GM18861 (cell line): ENCODE measurements around the gene CLPTM1L.

Experiments used
- ATAC-seq: cut with Tn5 transposase; IDR thresholded peaks from one replicate; pipeline ENCODE4 v1.9.1; 2021; ENCODE audit not compliant: unreplicated experiment

Gene CLPTM1L

DNA sequence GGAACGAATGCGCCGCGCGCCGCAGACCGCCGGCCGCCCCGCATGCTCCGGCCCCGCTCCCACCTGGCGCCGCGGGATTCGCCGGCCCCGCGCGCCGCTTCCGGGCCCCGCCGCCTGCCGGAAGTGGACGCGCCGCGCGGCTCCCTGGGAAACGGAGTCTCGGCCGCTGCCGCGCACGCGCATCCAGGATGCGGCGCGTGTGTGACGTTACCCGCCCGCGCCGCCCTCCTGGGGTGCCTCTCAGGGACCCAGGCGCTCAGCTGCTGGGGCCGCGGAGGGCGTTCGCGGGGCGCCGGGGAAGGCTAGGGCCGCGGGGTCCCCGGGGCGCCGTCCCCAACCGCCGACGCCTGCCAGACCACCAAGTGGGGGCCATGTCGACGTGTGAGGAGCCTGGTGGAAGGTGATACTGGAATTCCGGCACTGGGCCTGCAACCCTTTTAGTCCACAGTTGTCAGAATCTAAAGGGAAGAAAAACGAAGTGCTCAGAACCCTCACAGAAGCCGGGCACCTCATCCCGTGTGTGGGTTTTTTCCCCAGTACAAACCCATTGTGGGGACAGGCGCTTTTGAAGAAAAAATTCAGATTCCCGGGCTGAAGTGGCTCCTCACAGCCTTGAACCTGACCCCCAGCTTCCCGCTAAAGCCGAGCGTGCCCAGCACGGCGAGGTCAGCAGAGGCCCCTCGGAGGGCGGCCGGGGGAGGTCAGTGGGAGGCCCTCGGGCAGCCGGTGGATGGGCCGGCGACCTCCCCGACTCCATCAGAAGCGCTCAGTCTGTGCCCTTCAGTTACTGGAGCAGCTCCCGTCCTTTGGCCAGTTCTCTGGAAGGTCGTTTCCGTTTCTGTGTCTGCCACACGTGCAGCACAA is at the start of gene CLPTM1L:
Gene CLPTM1L, minus strand, starts transcription at position 125 of the 864 bp plus-strand sequence. CDS start 258 bp downstream, outside the sequence.
- peak; percentile 77 for ATAC-seq

- no peak for ATAC-seq
These were observed 48.9 kb upstream of the CLPTM1L start for GRCh38 chr5:1393571-1394501.

DNA sequence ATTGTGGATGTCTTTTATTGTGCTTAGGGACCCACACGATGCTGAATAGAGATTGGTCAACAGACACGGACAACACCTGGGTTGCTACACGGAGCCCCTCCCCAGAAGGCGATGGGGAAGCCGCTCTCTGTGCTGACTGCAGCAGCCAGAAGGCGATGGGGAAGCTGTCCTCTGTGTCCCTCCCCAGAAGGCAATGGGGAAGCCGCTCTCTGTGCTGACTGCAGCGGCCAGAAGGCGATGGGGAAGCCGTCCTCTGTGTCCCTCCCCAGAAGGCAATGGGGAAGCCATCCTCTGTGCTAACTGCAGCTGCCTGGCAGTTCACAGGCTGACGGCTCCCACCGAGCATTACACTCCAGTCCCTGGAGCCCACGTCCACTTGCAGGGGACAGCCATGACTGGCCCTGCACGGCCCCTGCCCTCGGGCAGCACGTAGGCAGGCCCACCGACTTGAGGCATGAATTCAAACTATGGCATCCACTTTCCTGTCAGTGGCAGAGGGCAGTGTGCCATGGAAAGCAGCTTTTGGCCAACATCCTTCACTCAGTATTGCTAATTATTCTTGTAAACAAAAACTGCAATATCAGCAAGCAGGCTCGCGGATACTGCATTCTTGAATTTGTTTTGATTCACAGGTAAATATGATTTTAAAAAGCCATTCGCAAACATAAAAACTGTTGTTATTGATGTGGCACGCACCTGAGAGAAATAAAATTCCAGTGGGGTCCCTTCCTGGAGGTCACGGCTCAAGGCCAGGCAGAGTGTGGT is 48.1 kb upstream of the CLPTM1L start:
- ATAC-seq, result no peak

GRCh38 chr5:1392261-1392660 is 47.4 kb upstream of the CLPTM1L start:
- no peak for ATAC-seq

GRCh38 chr5:1391691-1392090 is 46.8 kb upstream of the CLPTM1L start:
- no peak for ATAC-seq

- no peak for ATAC-seq
These were observed 46.1 kb upstream of the CLPTM1L start for GRCh38 chr5:1390861-1391600.

DNA sequence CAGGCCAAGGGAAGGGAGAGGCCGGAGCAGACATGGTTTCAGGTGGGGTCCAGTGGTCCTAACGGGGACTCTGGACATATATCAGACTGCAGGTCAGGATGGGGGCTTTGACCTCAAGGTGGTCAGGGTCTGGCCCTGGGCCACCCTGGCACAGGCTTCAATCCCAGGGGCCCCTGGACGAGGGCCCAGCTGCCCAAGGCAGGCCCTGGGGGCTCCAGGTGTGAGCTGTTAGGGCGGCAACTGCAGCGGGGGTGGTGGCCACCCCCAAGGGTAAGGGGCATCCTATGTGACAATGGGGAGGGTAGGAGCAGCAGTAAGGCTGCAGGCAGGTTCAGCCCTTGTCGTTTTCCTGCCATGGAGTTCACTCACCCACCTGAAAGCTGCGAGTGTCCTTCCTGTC is 45.4 kb upstream of the CLPTM1L start:
- ATAC-seq, result no peak

- ATAC-seq, result no peak
These were observed 43.6 kb upstream of the CLPTM1L start for GRCh38 chr5:1388383-1388967.

DNA sequence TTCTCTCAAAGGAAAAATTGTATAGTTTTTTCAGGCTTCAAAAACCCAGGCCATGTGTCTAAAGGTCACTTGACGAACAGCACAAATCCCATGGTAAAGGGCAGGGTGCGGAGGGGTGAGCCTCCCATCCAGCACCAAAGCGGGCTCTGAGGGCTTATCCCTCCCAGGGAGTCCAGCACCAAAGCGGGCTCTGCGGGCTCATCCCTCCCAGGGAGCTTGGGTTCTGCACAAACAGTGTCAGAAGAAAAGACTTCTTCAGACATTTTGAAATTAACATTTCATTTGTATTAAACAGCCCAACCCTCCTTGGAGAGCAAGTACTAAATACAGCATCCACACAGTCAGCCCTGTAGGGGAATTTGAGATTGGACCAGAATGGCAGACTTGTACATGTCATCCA is 43.0 kb upstream of the CLPTM1L start:
- no peak for ATAC-seq

- ATAC-seq, result no peak
These were observed 42.3 kb upstream of the CLPTM1L start for GRCh38 chr5:1387059-1387755.

DNA sequence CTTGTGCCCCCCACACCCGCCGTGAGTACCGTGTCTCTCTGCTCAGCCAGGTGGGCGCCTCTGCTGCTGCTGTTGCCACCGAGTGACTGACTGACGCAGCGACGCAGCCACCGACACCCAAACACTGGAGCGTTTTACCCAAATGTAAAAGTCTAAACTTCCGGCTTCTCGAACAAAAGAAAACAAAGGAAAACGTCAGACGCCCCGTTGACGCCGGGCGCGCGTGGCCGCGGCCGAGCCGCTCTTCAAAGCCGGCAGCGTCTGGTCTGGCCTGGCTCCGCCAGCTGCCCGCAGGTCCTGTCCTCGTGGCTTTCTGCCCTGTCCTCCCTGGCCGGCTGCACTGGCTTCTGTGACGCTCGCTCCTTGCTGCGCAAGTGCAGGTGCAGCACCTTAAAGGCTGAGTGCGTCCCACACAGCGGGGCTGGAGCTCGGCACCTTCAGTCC is 41.4 kb upstream of the CLPTM1L start:
- peak; percentile 40 for ATAC-seq

DNA sequence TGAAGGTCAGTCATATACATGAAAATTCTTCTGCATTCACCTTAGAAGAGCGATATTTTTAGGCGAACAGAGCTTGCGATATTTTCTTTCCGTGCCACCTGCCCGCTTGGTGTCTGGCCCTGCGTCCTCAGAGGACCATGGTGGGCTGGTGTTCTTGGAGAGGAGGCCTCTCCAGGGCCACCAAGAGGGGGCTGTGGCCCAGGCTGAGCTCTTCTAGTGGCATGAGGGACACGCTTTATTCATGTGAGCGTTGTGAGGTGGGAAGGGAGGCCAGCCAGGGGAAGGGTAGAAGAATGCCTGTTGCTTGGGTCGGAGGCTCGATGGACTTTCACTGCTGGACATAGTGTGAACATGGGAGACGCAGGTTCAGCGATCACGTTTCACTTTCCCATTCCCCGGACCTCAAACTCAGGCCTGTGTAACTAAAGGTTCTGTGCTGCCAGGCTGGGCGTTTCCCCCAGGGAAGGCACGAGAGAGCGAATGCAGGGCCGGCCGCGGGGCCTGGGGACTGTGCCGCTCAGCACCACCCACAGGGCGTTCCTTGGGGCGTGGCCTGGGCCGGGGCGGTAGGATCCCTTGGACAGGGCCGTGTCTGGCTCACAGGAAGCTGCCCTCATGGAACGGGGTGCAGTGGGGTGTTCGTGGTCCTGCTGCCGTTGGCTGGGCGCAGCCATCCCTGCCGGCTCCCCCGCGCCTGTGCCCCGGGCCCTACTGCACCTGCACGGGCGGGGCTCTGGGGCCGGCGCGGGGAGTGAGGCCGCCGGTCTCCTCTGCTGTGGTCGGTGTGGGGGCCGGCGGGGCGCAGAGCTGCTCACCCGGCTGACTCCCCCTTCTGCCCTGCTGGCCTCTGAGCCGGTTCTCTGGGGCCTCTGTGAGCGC is 40.7 kb upstream of the CLPTM1L start:
- peak; percentile 72 for ATAC-seq

GRCh38 chr5:1384521-1384920 is 39.6 kb upstream of the CLPTM1L start:
- no peak for ATAC-seq

DNA sequence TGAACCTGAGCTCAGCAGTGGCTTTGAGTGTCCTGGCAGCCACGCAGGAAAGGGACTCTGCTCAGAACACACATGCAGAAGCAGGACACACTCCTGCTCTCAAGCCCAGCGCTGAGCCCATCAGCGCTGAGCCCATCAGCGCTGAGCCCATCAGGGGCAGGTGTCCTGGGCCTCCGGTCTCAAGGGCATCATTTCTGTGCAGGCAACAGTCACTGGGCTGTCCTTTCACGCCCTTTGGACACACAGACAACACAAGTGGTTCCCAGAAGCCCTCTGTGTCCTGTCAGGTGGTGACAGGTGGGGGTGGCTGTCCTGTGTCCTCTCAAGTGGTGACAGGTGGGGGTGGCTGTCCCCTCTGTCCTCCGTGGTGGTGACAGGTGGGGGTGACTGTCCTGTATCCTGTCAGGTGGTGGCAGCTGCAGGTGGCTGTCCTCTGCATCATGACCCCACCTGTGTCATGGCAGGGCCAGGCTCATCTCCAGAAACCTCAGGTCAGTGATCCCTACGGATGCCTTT is 39.0 kb upstream of the CLPTM1L start:
- ATAC-seq, result no peak

DNA sequence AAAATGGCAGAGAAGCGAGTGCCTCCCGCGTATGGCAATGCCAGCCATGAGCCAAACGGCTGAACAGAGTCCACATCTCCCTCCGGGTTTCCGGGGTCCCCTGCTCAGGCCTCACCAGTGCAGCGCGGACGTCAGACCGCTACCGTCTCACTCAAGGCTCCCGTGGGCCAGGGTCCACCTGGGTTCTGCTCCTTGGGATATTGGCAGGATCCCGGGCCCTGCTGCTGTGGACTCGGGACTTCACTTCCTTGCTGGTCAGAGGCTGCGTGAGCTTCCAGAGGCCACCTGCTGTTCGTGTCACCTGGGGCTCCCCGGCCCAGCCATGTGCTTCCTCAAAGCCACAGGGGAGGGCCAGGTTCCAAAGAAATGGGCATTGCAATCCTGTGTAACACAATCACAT is 38.4 kb upstream of the CLPTM1L start:
- no peak for ATAC-seq

- ATAC-seq, result no peak
These were observed 37.4 kb upstream of the CLPTM1L start for GRCh38 chr5:1382248-1382700.

GRCh38 chr5:1381370-1382247 is 36.7 kb upstream of the CLPTM1L start:
- ATAC-seq, result no peak
